ENCODE measurements around the gene CYB5R2. TPM values are rescaled to one million over a fixed set of nuclear protein-coding genes. Genes with fewer than 3 reads are reported as not detected.
"Not testable (repeated sequence)": the region's sequence is repeated elsewhere in the genome, so short reads cannot be mapped to it uniquely, and the experiment has no call there.

Gene CYB5R2
- total RNA-seq, 1 donor from 2014 or later, result 9.1 TPM

DNA sequence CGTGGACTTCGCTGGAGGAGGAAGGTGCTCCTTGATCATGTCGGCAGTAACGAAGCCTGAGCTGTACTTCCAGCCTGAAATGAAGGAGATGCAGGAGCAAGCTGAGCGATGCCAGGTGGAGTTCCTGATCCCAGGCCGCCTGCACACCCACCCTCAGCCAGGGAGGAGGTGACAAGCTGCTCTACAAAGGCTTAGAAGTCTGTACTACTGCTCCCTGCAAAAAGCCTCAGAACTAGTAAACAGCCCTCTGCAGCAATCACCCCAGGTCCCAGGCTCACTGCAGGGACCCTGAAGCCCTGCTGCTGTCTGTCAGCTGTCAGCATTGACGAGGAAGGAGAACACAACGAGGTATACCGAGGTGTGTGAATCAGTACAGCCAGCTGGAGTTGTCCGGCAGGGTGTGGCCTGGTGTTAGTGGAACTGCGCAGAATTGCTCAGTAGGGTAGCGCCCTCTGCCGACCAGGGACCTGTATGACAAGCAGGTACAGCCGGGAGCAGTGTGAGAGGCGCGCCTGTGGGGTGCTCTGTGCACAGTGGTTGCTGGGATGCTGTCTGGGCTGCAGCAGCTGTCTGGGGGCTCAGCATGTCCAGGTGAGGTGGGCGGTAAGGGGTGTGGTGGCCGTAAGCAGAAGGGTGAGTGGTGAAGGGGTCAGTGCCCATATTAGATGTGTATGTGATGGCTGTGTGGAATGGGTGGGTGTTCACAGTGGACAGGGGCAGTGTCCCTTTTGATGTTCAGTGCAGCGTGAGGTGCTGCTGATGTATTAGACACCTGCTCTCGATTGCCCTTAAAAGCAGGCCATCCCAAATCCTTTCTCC is 7.6 kb downstream of the CYB5R2 start:
- Mint-ChIP-seq H3K4me3 (ENCODE audit: low read depth) (no peak overlapping the region), H3K9me3 (ENCODE audit: low read depth) (no peaks in the 10 kb centered on the region), H3K4me1 (ENCODE audit: low read depth) (peaks cover 8% of the 10 kb centered on the region), H3K36me3 (ENCODE audit: insufficient read depth) (peaks cover 35% of the 10 kb centered on the region), H3K27ac (peak overlapping the region; percentile 90), H3K27me3 (no peaks in the 10 kb centered on the region)
- TF ChIP-seq, protein P1, sequence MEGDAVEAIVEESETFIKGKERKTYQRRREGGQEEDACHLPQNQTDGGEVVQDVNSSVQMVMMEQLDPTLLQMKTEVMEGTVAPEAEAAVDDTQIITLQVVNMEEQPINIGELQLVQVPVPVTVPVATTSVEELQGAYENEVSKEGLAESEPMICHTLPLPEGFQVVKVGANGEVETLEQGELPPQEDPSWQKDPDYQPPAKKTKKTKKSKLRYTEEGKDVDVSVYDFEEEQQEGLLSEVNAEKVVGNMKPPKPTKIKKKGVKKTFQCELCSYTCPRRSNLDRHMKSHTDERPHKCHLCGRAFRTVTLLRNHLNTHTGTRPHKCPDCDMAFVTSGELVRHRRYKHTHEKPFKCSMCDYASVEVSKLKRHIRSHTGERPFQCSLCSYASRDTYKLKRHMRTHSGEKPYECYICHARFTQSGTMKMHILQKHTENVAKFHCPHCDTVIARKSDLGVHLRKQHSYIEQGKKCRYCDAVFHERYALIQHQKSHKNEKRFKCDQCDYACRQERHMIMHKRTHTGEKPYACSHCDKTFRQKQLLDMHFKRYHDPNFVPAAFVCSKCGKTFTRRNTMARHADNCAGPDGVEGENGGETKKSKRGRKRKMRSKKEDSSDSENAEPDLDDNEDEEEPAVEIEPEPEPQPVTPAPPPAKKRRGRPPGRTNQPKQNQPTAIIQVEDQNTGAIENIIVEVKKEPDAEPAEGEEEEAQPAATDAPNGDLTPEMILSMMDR (IDR thresholded peaks at IDR 0.05; ENCODE audit: unreplicated experiment), result peak; percentile 88
- DNase-seq (ENCODE audit: low spot score, unreplicated experiment), result peak; percentile 81

DNA sequence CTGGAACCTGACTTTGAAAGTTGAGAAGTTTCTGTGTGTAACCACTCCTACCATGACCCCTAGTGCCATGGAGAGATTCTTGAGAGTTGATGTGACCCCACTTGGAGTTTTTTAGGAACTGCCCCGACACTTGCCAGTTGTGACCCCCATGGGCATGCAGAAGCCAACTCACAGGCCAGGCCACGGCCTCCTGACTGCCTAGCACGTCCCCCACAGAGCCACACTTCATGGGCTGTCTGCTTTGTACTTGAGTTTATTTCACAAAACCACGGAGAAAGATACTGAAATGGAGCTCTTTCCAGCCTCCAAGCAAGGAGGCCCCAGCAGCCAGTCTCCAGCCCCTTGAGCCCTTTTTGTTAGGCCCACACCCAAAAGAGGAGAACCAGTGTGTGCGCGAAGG is 8.4 kb downstream of the CYB5R2 start:
- H3K27me3 Mint-ChIP-seq, result no peaks in the 10 kb centered on the region
- no peaks in the 10 kb centered on the region for H3K9me3 Mint-ChIP-seq (ENCODE audit: low read depth)
- no peak for DNase-seq (ENCODE audit: low spot score, unreplicated experiment)
- H3K4me1 Mint-ChIP-seq (ENCODE audit: low read depth), result peaks cover 8% of the 10 kb centered on the region
- TF ChIP-seq, protein P1 (IDR thresholded peaks at IDR 0.05; ENCODE audit: unreplicated experiment), result no peak
- H3K27ac Mint-ChIP-seq, result no peak overlapping the region
- no peak overlapping the region for H3K4me3 Mint-ChIP-seq (ENCODE audit: low read depth)
- H3K36me3 Mint-ChIP-seq (ENCODE audit: insufficient read depth), result peaks cover 36% of the 10 kb centered on the region

DNA sequence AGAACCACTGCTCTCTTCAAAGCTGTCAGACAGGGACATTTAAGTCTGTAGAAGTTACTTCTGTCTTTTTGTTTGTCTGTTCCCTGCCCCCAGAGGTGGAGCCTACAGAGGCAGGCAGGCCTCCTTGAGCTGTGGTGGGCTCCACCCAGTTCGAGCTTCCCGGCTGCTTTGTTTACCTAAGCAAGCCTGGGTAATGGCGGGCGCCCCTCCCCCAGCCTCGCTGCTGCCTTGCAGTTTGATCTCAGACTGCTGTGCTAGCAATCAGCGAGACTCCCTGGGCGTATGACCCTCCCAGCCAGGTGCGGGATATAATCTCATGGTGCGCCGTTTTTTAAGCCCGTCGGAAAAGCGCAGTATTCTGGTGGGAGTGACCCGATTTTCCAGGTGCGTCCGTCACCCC is 9.8 kb downstream of the CYB5R2 start:
- DNase-seq (ENCODE audit: low spot score, unreplicated experiment); H3K4me3 Mint-ChIP-seq (ENCODE audit: low read depth); H3K4me1 Mint-ChIP-seq (ENCODE audit: low read depth); H3K27ac Mint-ChIP-seq; H3K27me3 Mint-ChIP-seq; H3K9me3 Mint-ChIP-seq (ENCODE audit: low read depth): not testable (repeated sequence)
- H3K36me3 Mint-ChIP-seq (ENCODE audit: insufficient read depth), result peaks cover 36% of the 10 kb centered on the region

DNA sequence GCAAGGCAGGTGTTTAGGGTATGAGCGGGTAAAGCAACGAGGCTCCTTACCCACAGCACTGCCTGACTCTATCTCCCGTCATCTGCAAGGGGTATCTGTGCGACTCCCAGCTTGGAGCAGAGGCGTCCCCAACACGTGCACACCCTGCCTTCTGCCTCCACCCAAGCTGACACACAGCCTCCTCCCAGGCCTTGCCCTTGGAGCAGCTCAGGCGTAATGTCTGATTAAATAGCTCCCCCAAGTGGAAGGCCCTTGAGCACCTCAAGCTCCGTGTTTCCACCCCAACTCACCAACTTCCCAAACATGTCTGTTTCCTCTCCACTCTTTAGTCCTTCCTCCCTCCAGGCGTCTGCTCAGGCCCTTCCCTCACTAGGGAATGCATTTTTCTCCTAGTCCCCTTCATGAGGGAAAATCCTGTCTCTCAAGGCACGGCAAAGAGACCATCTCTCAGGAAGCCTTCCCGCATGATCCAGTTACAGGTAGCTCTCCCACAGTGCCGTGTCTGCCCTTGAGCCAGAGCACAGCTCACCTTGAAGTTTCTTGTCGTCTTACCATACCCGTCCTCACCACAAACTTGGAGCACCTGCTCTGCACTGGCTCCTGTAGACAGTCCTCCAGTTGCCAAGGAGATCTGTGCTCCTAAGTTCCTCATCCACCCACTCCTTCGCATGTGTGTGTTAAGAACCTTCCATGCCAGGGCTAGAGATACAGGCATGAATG is 15.8 kb downstream of the CYB5R2 start:
- H3K36me3 Mint-ChIP-seq (ENCODE audit: insufficient read depth), result peaks cover 22% of the 10 kb centered on the region
- peak overlapping the region; percentile 43 for H3K27ac Mint-ChIP-seq

DNA sequence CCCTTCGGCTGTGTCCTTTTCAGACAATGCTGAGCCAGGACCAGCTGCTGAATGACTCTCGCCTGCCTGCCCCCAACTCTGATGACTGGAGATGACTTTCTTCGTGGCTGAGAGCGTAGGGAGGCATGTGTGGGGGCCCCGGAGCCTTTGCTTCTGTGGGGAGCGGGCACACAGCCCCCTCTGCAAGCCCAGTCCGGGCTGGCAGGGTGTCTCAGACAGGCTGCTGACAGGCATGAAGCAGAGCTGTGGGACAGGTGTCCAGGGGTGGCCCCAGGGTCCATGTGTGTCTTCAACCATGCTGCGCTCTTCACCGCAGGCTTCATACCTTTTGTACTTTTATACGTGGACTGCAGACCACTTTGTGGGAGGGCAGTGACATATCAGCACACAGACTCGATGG is 16.6 kb downstream of the CYB5R2 start:
- Mint-ChIP-seq H3K4me3 (ENCODE audit: low read depth) (no peak overlapping the region), H3K36me3 (ENCODE audit: insufficient read depth) (peaks cover 24% of the 10 kb centered on the region), H3K4me1 (ENCODE audit: low read depth) (no peaks in the 10 kb centered on the region), H3K27me3 (no peaks in the 10 kb centered on the region), H3K27ac (no peak overlapping the region), H3K9me3 (ENCODE audit: low read depth) (no peaks in the 10 kb centered on the region)
- TF ChIP-seq, protein P1 (IDR thresholded peaks at IDR 0.05; ENCODE audit: unreplicated experiment), result no peak
- DNase-seq (ENCODE audit: low spot score, unreplicated experiment), result no peak

More for the DNA sequence above, 15.8 kb downstream of the CYB5R2 start:
- H3K4me3 Mint-ChIP-seq (ENCODE audit: low read depth), result no peak overlapping the region
- no peaks in the 10 kb centered on the region for H3K27me3 Mint-ChIP-seq
- TF ChIP-seq, protein P1 (IDR thresholded peaks at IDR 0.05; ENCODE audit: unreplicated experiment), result peak; percentile 54
- H3K9me3 Mint-ChIP-seq (ENCODE audit: low read depth), result no peaks in the 10 kb centered on the region
- DNase-seq (ENCODE audit: low spot score, unreplicated experiment), result no peak
- no peaks in the 10 kb centered on the region for H3K4me1 Mint-ChIP-seq (ENCODE audit: low read depth)

All from progenitor cell of endocrine pancreas (in vitro differentiated cells).